GM12874 (cell line): ENCODE measurements around the gene CRELD2.

ENCODE experiments used
- CTCF ChIP-seq: IDR thresholded peaks from 2 replicates; pipeline ENCODE4 v1.5.1; 2011; ENCODE audit warnings: low read depth, mild to moderate bottlenecking, control low read depth, low read length, moderate library complexity; ENCODE audit not compliant: insufficient read depth

The CRELD2 gene

GRCh38 chr22:49965091-49966040, 46.9 kb downstream of the CRELD2 start:
- no peak for TF ChIP-seq CTCF

GRCh38 chr22:49966041-49966773, 47.8 kb downstream of the CRELD2 start:
- TF ChIP-seq CTCF, result no peak

DNA sequence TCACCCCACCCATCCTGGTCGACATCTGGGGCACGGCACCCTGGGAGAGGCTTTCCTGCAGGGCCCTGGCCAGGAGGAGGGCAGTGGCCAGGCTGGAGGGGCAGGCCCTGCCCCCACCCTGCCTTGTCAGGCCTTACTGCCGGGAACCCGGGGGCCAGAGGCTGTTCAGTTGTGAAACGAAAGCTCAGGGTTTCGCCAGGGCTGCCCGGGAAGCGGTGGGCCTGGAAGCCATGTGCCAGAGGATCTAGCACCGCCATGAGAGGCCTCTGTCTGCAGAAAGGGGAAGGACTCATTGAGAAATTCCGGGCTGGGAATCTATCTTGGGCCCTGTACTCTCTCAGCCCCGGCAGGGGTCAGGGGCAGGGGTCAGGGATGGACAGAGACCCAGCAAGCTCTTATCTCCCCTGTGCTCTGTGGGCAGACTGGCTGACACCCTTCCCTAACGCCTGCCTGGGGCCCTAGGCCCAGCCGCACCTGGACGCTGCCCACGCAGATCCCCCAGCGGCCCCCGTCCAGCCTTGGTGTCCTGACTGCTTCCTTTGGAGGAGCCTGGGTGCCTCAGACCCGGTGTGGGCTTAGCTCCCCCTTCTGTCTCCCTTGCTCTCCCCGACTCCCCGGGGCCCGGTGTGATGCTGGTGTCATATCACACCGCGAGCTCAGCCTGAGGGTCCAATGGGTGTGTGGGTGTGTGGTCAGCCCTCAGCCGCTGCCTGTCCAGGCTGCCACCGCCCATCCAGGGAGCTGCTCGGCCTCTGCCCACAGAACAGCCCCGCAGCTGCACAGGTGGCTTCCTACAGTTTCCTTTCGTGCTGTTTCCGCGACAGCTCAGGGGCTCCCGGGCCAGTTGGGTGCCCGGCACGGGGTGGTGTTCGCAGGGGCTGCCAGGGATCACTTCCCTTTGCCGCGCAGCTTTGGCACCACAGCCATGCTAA, 48.6 kb downstream of the CRELD2 start:
- no peak for TF ChIP-seq CTCF

GRCh38 chr22:49967706-49968208, 49.3 kb downstream of the CRELD2 start:
- no peak for TF ChIP-seq CTCF

DNA sequence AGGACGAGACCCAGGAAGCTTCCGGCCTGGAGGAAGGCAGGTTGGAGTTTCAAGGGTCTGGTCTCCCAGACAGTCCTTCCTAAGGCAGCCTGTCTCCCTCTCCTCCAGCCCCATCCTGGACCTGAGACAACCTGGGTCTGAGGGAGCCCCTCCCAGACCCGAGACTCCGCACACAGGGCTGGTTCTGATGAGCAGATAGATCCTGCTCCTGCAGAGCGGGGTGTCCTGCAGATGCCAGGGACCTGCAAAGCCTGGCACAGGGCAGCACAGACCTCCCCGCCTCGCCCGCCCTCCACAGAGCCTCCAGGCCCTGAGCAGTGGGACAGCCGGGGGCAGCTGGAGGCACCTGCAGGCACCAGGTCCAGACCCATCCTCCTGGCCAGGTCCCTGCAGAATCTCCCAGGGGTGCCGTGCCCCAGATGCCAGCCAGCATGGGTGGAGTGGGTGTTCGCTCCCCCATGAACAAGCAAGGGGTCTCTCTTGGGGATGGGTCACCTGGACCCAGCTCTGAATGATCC, 49.9 kb downstream of the CRELD2 start:
- no peak for TF ChIP-seq CTCF

GRCh38 chr22:49968831-49969661, 50.6 kb downstream of the CRELD2 start:
- TF ChIP-seq CTCF, result no peak
